WTC11 (cell line): Measurements from ENCODE around the gene ABCF2.

Source experiments
- CBFB ChIP-seq: sonication (generic); formaldehyde crosslinking; IDR thresholded peaks from 2 replicates; pipeline ENCODE4 v1.8.1; 2022; ENCODE audit warnings: mild to moderate bottlenecking, low read depth, missing genetic modification reagents
- CTCF ChIP-seq: fragments of 200-600 bp; IDR thresholded peaks from 2 replicates; pipeline ENCODE4 v1.8.0; 2022; ENCODE audit warnings: antibody characterized with exemption
- E2F1 ChIP-seq: sonication (generic); formaldehyde crosslinking; IDR thresholded peaks from 2 replicates; pipeline ENCODE4 v1.8.0; 2022; ENCODE audit warnings: mild to moderate bottlenecking, missing genetic modification reagents
- E2F5 ChIP-seq: sonication (generic); formaldehyde crosslinking; IDR thresholded peaks from 2 replicates; pipeline ENCODE4 v1.8.1; 2022; ENCODE audit warnings: mild to moderate bottlenecking, moderate library complexity, missing genetic modification reagents
- ESRRA ChIP-seq: sonication (generic); formaldehyde crosslinking; IDR thresholded peaks from 2 replicates; pipeline ENCODE4 v1.8.1; 2022; ENCODE audit warnings: mild to moderate bottlenecking, missing genetic modification reagents, borderline replicate concordance
- FOXK1 ChIP-seq: sonication (generic); formaldehyde crosslinking; IDR thresholded peaks from 2 replicates; pipeline ENCODE4 v1.8.0; 2022; ENCODE audit warnings: mild to moderate bottlenecking, moderate library complexity, missing genetic modification reagents
- IRF1 ChIP-seq: sonication (generic); formaldehyde crosslinking; IDR thresholded peaks from 2 replicates; pipeline ENCODE4 v1.8.0; 2023; ENCODE audit warnings: missing genetic modification reagents
- IRF2 ChIP-seq: sonication (generic); formaldehyde crosslinking; IDR thresholded peaks from 2 replicates; pipeline ENCODE4 v1.8.0; 2022; ENCODE audit warnings: low read depth, missing genetic modification reagents, borderline replicate concordance
- NFE2L1 ChIP-seq: sonication (generic); formaldehyde crosslinking; IDR thresholded peaks from 2 replicates; pipeline ENCODE4 v1.8.1; 2023; ENCODE audit warnings: missing genetic modification reagents
- NR2C2 ChIP-seq: sonication (generic); formaldehyde crosslinking; IDR thresholded peaks from 2 replicates; pipeline ENCODE4 v1.8.0; 2022; ENCODE audit warnings: mild to moderate bottlenecking, missing genetic modification reagents
- USF2 ChIP-seq: sonication (generic); formaldehyde crosslinking; IDR thresholded peaks from 2 replicates; pipeline ENCODE4 v1.8.1; 2023; ENCODE audit warnings: mild to moderate bottlenecking, missing genetic modification reagents, moderate library complexity
- TF ChIP-seq, protein P1 (sequence below): sonication (generic); formaldehyde crosslinking; IDR thresholded peaks from 2 replicates; pipeline ENCODE4 v1.8.0; 2022; ENCODE audit warnings: mild to moderate bottlenecking, missing genetic modification reagents
- TF ChIP-seq, protein P2 (sequence below): sonication (generic); formaldehyde crosslinking; IDR thresholded peaks from 2 replicates; pipeline ENCODE4 v1.8.1; 2022; ENCODE audit warnings: missing genetic modification reagents, borderline replicate concordance
- TF ChIP-seq, protein P3 (sequence below): sonication (generic); formaldehyde crosslinking; IDR thresholded peaks from 2 replicates; pipeline ENCODE4 v1.8.0; 2022; ENCODE audit warnings: mild to moderate bottlenecking, missing genetic modification reagents

DNA sequence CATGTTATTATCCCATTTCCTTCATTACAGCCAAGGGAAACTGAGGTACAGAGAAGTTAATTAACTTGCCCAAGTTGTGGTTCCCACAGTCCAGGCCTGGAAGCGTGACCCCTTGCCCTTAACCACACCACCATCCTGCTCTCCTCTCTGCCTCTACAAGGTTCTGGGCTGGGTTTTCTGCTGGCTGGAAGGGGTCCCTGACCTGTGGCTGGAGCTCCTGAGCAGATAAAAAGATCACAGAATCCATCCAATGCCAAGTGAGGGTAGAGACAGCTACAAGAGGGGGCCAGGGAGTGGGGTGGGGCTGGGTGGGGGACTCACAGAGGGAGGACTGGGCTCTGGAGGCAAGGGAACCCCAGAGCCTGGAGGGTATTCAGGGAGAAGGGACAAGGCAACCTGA, 49.7 kb downstream of the ABCF2 start:
- TF ChIP-seq CTCF (no peak), E2F5 (CRISPR knock-in tag) (no peak), IRF2 (CRISPR knock-in tag) (no peak), NFE2L1 (CRISPR knock-in tag) (no peak), FOXK1 (no peak), E2F1 (CRISPR knock-in tag) (no peak), USF2 (CRISPR knock-in tag) (no peak), NR2C2 (CRISPR knock-in tag) (no peak), ESRRA (CRISPR knock-in tag) (no peak), IRF1 (CRISPR knock-in tag) (no peak), CBFB (CRISPR knock-in tag) (no peak)
- TF ChIP-seq, protein P1, sequence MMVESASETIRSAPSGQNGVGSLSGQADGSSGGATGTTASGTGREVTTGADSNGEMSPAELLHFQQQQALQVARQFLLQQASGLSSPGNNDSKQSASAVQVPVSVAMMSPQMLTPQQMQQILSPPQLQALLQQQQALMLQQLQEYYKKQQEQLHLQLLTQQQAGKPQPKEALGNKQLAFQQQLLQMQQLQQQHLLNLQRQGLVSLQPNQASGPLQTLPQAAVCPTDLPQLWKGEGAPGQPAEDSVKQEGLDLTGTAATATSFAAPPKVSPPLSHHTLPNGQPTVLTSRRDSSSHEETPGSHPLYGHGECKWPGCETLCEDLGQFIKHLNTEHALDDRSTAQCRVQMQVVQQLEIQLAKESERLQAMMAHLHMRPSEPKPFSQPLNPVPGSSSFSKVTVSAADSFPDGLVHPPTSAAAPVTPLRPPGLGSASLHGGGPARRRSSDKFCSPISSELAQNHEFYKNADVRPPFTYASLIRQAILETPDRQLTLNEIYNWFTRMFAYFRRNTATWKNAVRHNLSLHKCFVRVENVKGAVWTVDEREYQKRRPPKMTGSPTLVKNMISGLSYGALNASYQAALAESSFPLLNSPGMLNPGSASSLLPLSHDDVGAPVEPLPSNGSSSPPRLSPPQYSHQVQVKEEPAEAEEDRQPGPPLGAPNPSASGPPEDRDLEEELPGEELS (CRISPR knock-in tag) = no peak
- TF ChIP-seq, protein P2, sequence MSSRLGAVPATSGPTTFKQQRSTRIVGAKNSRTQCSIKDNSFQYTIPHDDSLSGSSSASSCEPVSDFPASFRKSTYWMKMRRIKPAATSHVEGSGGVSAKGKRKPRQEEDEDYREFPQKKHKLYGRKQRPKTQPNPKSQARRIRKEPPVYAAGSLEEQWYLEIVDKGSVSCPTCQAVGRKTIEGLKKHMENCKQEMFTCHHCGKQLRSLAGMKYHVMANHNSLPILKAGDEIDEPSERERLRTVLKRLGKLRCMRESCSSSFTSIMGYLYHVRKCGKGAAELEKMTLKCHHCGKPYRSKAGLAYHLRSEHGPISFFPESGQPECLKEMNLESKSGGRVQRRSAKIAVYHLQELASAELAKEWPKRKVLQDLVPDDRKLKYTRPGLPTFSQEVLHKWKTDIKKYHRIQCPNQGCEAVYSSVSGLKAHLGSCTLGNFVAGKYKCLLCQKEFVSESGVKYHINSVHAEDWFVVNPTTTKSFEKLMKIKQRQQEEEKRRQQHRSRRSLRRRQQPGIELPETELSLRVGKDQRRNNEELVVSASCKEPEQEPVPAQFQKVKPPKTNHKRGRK (CRISPR knock-in tag) = no peak
- TF ChIP-seq, protein P3, sequence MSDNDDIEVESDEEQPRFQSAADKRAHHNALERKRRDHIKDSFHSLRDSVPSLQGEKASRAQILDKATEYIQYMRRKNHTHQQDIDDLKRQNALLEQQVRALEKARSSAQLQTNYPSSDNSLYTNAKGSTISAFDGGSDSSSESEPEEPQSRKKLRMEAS (CRISPR knock-in tag) = no peak
